Astrocyte (in vitro differentiated cells and primary cell): Measurements from ENCODE around the gene CAPN5. TPM values are rescaled to one million over a fixed set of nuclear protein-coding genes. Genes with fewer than 3 reads are reported as not detected.

Experiments
- DNase-seq: peaks from one replicate; pipeline ENCODE4 v3.0.0-alpha.2; 2010; ENCODE audit warnings: low read depth
- FAIRE-seq: peaks from 2 replicates; lab custom pipeline; 2011; peaks lifted over from hg19 to GRCh38; lab: Jason Lieb, UNC
- H2AFZ ChIP-seq: 2 replicates; pipeline ENCODE4 v1.6.0; 2012; ENCODE audit warnings: low read depth, low read length, inconsistent platforms
- H3K27ac ChIP-seq: 2 replicates; pipeline ENCODE4 v1.5.1; 2011; ENCODE audit warnings: low read depth, low read length, inconsistent platforms
- H3K27me3 ChIP-seq: 2 replicates; pipeline ENCODE4 v1.6.0; 2011; ENCODE audit warnings: low read length, inconsistent platforms; ENCODE audit not compliant: insufficient read depth
- H3K36me3 ChIP-seq: 2 replicates; pipeline ENCODE4 v1.5.1; 2011; ENCODE audit warnings: low read length, inconsistent platforms; ENCODE audit not compliant: insufficient read depth
- H3K4me1 ChIP-seq: 2 replicates; pipeline ENCODE4 v1.5.1; 2011; ENCODE audit warnings: low read length, inconsistent platforms; ENCODE audit not compliant: insufficient read depth
- H3K4me2 ChIP-seq: 2 replicates; pipeline ENCODE4 v1.6.0; 2012; ENCODE audit warnings: low read length, inconsistent platforms
- H3K4me3 ChIP-seq: 2 replicates; pipeline ENCODE4 v1.5.1; 2011; ENCODE audit warnings: low read depth, mild to moderate bottlenecking, low read length, inconsistent platforms; ENCODE audit not compliant: insufficient read depth
- H3K79me2 ChIP-seq: 2 replicates; pipeline ENCODE4 v1.6.0; 2012; ENCODE audit warnings: mild to moderate bottlenecking, low read length, inconsistent platforms; ENCODE audit not compliant: insufficient read depth
- H3K9ac ChIP-seq: 2 replicates; pipeline ENCODE4 v1.6.0; 2012; ENCODE audit warnings: mild to moderate bottlenecking, low read length, inconsistent platforms
- H3K9me3 ChIP-seq: 2 replicates; pipeline ENCODE4 v1.5.1; 2012; ENCODE audit warnings: low read depth, mild to moderate bottlenecking, low read length, inconsistent platforms; ENCODE audit not compliant: insufficient read depth
- H4K20me1 ChIP-seq: 2 replicates; pipeline ENCODE4 v1.6.0; 2012; ENCODE audit warnings: low read length, inconsistent platforms; ENCODE audit not compliant: insufficient read depth
- H3K27ac Mint-ChIP-seq: one replicate; pipeline ENCODE4 v1.8.0; 2021; ENCODE audit warnings: mild to moderate bottlenecking, mixed read lengths; ENCODE audit not compliant: unreplicated experiment
- H3K27me3 Mint-ChIP-seq: one replicate; pipeline ENCODE4 v1.8.0; 2021; ENCODE audit warnings: low read depth, mixed read lengths; ENCODE audit not compliant: unreplicated experiment
- H3K36me3 Mint-ChIP-seq: one replicate; pipeline ENCODE4 v1.8.0; 2021; ENCODE audit warnings: low read depth, mixed read lengths; ENCODE audit not compliant: unreplicated experiment
- H3K4me1 Mint-ChIP-seq: one replicate; pipeline ENCODE4 v1.8.0; 2021; ENCODE audit warnings: low read depth, mixed read lengths; ENCODE audit not compliant: unreplicated experiment
- H3K4me3 Mint-ChIP-seq: one replicate; pipeline ENCODE4 v1.8.0; 2021; ENCODE audit warnings: mild to moderate bottlenecking, moderate library complexity, mixed read lengths; ENCODE audit not compliant: unreplicated experiment
- H3K9me3 Mint-ChIP-seq: one replicate; pipeline ENCODE4 v1.8.0; 2021; ENCODE audit warnings: mild to moderate bottlenecking, mixed read lengths; ENCODE audit not compliant: unreplicated experiment
- CTCF ChIP-seq: IDR thresholded peaks from 2 replicates; pipeline ENCODE4 v1.5.1; 2011; ENCODE audit warnings: low read depth, mild to moderate bottlenecking, inconsistent platforms, low read length, moderate library complexity; ENCODE audit not compliant: insufficient read depth
- EZH2 ChIP-seq: IDR thresholded peaks from 2 replicates; pipeline ENCODE4 v1.6.1; 2012; ENCODE audit warnings: mild to moderate bottlenecking, low read length, inconsistent platforms; ENCODE audit not compliant: insufficient read depth
- total RNA-seq: library from RNA; stranded (reverse); gene quantifications from 2 replicates; pipeline ENCODE4 v1.2.1, GENCODE V29; 2021

The CAPN5 gene
- total RNA-seq, 1 donor from 2014 or later: 17.4 TPM

- Histone ChIP-seq H3K27ac (no peak overlapping the region), H3K4me2 (peak overlapping the region; percentile 42), H4K20me1 (peaks cover 13% of the 10 kb centered on the region), H3K4me3 (no peak overlapping the region), H3K36me3 (no peaks in the 10 kb centered on the region), H3K4me1 (peaks cover 13% of the 10 kb centered on the region), H3K9ac (no peak overlapping the region), H2AFZ (no peak overlapping the region), H3K79me2 (peaks cover 4% of the 10 kb centered on the region), H3K9me3 (no peaks in the 10 kb centered on the region), H3K27me3 (no peaks in the 10 kb centered on the region)
- DNase-seq (peak; percentile 22), FAIRE-seq (no peak)
- H3K4me3 Mint-ChIP-seq: no peak overlapping the region
- no peak overlapping the region for H3K27ac Mint-ChIP-seq
- H3K4me1 Mint-ChIP-seq: no peaks in the 10 kb centered on the region
- H3K9me3 Mint-ChIP-seq: no peaks in the 10 kb centered on the region
- TF ChIP-seq CTCF (no peak), EZH2 (no peak)
- peaks cover 2% of the 10 kb centered on the region for H3K36me3 Mint-ChIP-seq
- no peaks in the 10 kb centered on the region for H3K27me3 Mint-ChIP-seq
Measured at GRCh38 chr11:77080643-77081210, 14.0 kb downstream of the CAPN5 start.

- Mint-ChIP-seq H3K4me3 (no peak overlapping the region), H3K4me1 (no peaks in the 10 kb centered on the region), H3K9me3 (no peaks in the 10 kb centered on the region), H3K27ac (no peak overlapping the region), H3K36me3 (peaks cover 2% of the 10 kb centered on the region), H3K27me3 (no peaks in the 10 kb centered on the region)
- no peak overlapping the region for H2AFZ ChIP-seq
- no peak overlapping the region for H3K9ac ChIP-seq
- H3K27ac ChIP-seq: no peak overlapping the region
- H3K9me3 ChIP-seq: no peaks in the 10 kb centered on the region
- H3K79me2 ChIP-seq: peaks cover 4% of the 10 kb centered on the region
- no peaks in the 10 kb centered on the region for H3K36me3 ChIP-seq
- peaks cover 13% of the 10 kb centered on the region for H3K4me1 ChIP-seq
- DNase-seq (no peak), FAIRE-seq (no peak)
- H4K20me1 ChIP-seq: peaks cover 13% of the 10 kb centered on the region
- no peak for TF ChIP-seq EZH2
- TF ChIP-seq CTCF: no peak
- no peaks in the 10 kb centered on the region for H3K27me3 ChIP-seq
- no peak overlapping the region for H3K4me3 ChIP-seq
- H3K4me2 ChIP-seq: peak overlapping the region; percentile 42
Measured at GRCh38 chr11:77081381-77081851, 14.6 kb downstream of the CAPN5 start.
